ENCODE results near the gene EIPR1. TPM values are rescaled to one million over a fixed set of nuclear protein-coding genes. Genes with fewer than 3 reads are reported as not detected.

Gene EIPR1
- total and polyA plus RNA-seq, 2 experiments from 2014 or later = 17.4 to 46.3 TPM

- H3K4me1 ChIP-seq (ENCODE audit: insufficient read depth) = peaks cover 13% of the 10 kb centered on the region
- no peaks in the 10 kb centered on the region for H3K27me3 ChIP-seq (ENCODE audit: insufficient read depth)
- H3K27ac Mint-ChIP-seq = peak overlapping the region; percentile 60; the same call in 1 of the 2 replicates
- H3K36me3 ChIP-seq (ENCODE audit: insufficient read depth) = no peaks in the 10 kb centered on the region
- peaks cover 35% of the 10 kb centered on the region for H3K36me3 Mint-ChIP-seq (ENCODE audit: low read depth)
- H4K20me1 ChIP-seq (replicated peaks; ENCODE audit: insufficient read depth) = no peaks in the 10 kb centered on the region; the same call in none of the 2 replicates
- no peak overlapping the region for H2AFZ ChIP-seq
- H3K4me3 Mint-ChIP-seq = no peak overlapping the region
- TF ChIP-seq POLR2AphosphoS5 (IDR thresholded peaks at IDR 0.05; ENCODE audit: low read depth) (no peak), ZNF331 (CRISPR knock-in tag; IDR thresholded peaks at IDR 0.05; ENCODE audit: low read depth) (no peak), JUNB (IDR thresholded peaks at IDR 0.05; ENCODE audit: unreplicated experiment) (no peak), ETS1 (IDR thresholded peaks at IDR 0.05) (no peak), EZH2 (IDR thresholded peaks at IDR 0.05; ENCODE audit: low read depth, unreplicated experiment) (no peak), CTCF (conservative IDR thresholded peaks at IDR 0.05; ENCODE audit: low read depth in 2 of 2) (no peak), ZNF114 (CRISPR knock-in tag; IDR thresholded peaks at IDR 0.05) (no peak)
- TF ChIP-seq, protein P1, sequence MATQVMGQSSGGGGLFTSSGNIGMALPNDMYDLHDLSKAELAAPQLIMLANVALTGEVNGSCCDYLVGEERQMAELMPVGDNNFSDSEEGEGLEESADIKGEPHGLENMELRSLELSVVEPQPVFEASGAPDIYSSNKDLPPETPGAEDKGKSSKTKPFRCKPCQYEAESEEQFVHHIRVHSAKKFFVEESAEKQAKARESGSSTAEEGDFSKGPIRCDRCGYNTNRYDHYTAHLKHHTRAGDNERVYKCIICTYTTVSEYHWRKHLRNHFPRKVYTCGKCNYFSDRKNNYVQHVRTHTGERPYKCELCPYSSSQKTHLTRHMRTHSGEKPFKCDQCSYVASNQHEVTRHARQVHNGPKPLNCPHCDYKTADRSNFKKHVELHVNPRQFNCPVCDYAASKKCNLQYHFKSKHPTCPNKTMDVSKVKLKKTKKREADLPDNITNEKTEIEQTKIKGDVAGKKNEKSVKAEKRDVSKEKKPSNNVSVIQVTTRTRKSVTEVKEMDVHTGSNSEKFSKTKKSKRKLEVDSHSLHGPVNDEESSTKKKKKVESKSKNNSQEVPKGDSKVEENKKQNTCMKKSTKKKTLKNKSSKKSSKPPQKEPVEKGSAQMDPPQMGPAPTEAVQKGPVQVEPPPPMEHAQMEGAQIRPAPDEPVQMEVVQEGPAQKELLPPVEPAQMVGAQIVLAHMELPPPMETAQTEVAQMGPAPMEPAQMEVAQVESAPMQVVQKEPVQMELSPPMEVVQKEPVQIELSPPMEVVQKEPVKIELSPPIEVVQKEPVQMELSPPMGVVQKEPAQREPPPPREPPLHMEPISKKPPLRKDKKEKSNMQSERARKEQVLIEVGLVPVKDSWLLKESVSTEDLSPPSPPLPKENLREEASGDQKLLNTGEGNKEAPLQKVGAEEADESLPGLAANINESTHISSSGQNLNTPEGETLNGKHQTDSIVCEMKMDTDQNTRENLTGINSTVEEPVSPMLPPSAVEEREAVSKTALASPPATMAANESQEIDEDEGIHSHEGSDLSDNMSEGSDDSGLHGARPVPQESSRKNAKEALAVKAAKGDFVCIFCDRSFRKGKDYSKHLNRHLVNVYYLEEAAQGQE (IDR thresholded peaks at IDR 0.05; ENCODE audit: unreplicated experiment) = no peak
- peak overlapping the region; percentile 59; the same call in 1 of the 2 replicates for H3K27ac ChIP-seq (ENCODE audit: low read depth)
- peak; percentile 61 for ATAC-seq
- 0 out of 2 replicates have a peak overlapping the region, but pooled peaks have one; percentile 9 for H3K4me2 ChIP-seq
- H3K4me1 Mint-ChIP-seq = peaks cover 38% of the 10 kb centered on the region
- H3K27me3 Mint-ChIP-seq (ENCODE audit: insufficient read depth, low read depth, poor library complexity) = peaks cover 4% of the 10 kb centered on the region
- no peaks in the 10 kb centered on the region for H3F3A ChIP-seq (replicated peaks; ENCODE audit: low read depth)
- H3K9me3 Mint-ChIP-seq = peaks cover 3% of the 10 kb centered on the region; the same call in 1 of the 3 replicates
- no peaks in the 10 kb centered on the region for H3K9me2 ChIP-seq (ENCODE audit: insufficient read depth)
- no peak overlapping the region for H3K4me3 ChIP-seq
- peaks cover 17% of the 10 kb centered on the region for H3K79me2 ChIP-seq (replicated peaks; ENCODE audit: insufficient read depth)
- DNase-seq (ENCODE audit: low spot score) = peak; percentile 42
These were observed 56.6 kb downstream of the EIPR1 start for GRCh38 chr2:3320910-3321605.
